ENCODE results near the gene GRK5. TPM values are rescaled to one million over a fixed set of nuclear protein-coding genes. Genes with fewer than 3 reads are reported as not detected.
A peak's percentile ranks its signal among the peaks of the same experiment; 100 is the strongest.

The GRK5 gene
- total and polyA plus RNA-seq, 2 donors from 2014 or later, result 7.3 to 18.7 TPM

DNA sequence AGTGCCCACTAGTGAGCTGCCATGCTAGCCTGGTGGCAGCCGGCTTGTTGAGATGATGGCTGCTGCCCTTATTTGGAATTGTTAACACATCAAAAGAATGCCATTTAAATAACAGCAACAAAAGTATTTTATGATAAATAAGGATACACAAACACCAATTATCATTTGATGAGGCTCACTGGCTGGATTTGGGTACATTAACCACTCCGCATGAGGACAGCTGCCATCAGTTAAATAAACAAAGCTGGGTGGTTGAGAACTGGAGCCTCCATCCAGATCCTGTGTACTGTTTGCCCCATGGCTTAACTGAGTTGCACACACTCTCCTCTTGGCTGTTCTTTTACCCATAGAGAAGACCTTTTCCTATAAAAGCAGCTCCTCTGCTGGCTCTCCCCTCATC lies 231.3 kb downstream of the GRK5 start:
- intact Hi-C loops (cut with DNase I), result no loop called here
- DNase-seq (peak in 1 of 5 donors; percentile 46), FAIRE-seq (no peak)
- Histone ChIP-seq H3K27ac (ENCODE audit: low read depth in 2 of 2, low read length in 2 of 2) (no peak overlapping the region), H3K4me3 (ENCODE audit: low read length in 3 of 3) (no peak overlapping the region), H3K4me1 (ENCODE audit: control insufficient read depth in 2 of 3, insufficient read depth in 2 of 3, low read depth in 1 of 3, low read length in 3 of 3) (peaks cover 0 to 6% (median 0%) of the 10 kb centered on the region in 3 donors), H3K36me3 (ENCODE audit: control insufficient read depth in 2 of 3, insufficient read depth in 3 of 3, low read length in 3 of 3) (no peaks in the 10 kb centered on the region), H3K9me3 (ENCODE audit: control insufficient read depth in 2 of 3, insufficient read depth in 1 of 3, low read length in 3 of 3) (no peaks in the 10 kb centered on the region), H3K9ac (ENCODE audit: low read length in 3 of 3) (no peak overlapping the region), H3K27me3 (ENCODE audit: control insufficient read depth, insufficient read depth, low read length) (no peaks in the 10 kb centered on the region)
- no peak for TF ChIP-seq CTCF (IDR thresholded peaks at IDR 0.05; ENCODE audit: borderline replicate concordance, extremely low read depth, insufficient read depth)

DNA sequence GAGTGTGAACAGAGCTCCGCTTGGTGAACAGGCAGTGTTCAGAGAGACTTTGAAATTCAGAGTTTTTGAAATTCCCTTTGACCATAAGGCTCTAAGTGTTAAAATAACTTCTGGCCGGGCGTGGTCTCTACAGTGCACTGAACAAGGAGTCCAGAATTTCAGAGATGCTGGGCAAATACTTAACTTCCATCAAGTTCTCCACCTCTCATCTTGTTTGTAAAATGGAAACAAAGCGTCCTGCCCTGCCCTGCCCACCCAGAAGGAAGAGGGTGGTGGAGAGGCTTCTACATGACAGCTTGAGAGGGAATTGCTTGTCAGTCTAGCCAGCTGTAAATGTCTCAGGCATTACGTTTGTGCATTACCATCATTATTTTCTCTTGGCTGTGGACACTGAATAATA lies 232.6 kb downstream of the GRK5 start:
- Histone ChIP-seq H3K9me3 (ENCODE audit: control insufficient read depth in 2 of 3, insufficient read depth in 1 of 3, low read length in 3 of 3) (no peaks in the 10 kb centered on the region), H3K27ac (ENCODE audit: low read depth in 2 of 2, low read length in 2 of 2) (no peak overlapping the region), H3K36me3 (ENCODE audit: control insufficient read depth in 2 of 3, insufficient read depth in 3 of 3, low read length in 3 of 3) (no peaks in the 10 kb centered on the region), H3K4me3 (ENCODE audit: low read length in 3 of 3) (no peak overlapping the region), H3K4me1 (ENCODE audit: control insufficient read depth in 2 of 3, insufficient read depth in 2 of 3, low read depth in 1 of 3, low read length in 3 of 3) (peaks cover 0 to 6% (median 0%) of the 10 kb centered on the region in 3 donors), H3K27me3 (ENCODE audit: control insufficient read depth, insufficient read depth, low read length) (no peaks in the 10 kb centered on the region), H3K9ac (ENCODE audit: low read length in 3 of 3) (no peak overlapping the region)
- intact Hi-C loops (cut with DNase I), result loop anchor here (10.0 kb wide), 1 partner anchor 235 kb away; the partner anchor contains the start of gene GRK5
- FAIRE-seq (no peak), DNase-seq (no peak)
- no peak for TF ChIP-seq CTCF (IDR thresholded peaks at IDR 0.05; ENCODE audit: borderline replicate concordance, extremely low read depth, insufficient read depth)

- Histone ChIP-seq H3K9me3 (ENCODE audit: control insufficient read depth in 2 of 3, insufficient read depth in 1 of 3, low read length in 3 of 3) (no peaks in the 10 kb centered on the region), H3K27me3 (ENCODE audit: control insufficient read depth, insufficient read depth, low read length) (no peaks in the 10 kb centered on the region), H3K27ac (ENCODE audit: low read depth in 2 of 2, low read length in 2 of 2) (peak overlapping the region; percentile 30 to 43), H3K36me3 (ENCODE audit: control insufficient read depth in 2 of 3, insufficient read depth in 3 of 3, low read length in 3 of 3) (no peaks in the 10 kb centered on the region), H3K4me3 (ENCODE audit: low read length in 3 of 3) (no peak overlapping the region), H3K4me1 (ENCODE audit: control insufficient read depth in 2 of 3, insufficient read depth in 2 of 3, low read depth in 1 of 3, low read length in 3 of 3) (peaks cover 0 to 8% (median 0%) of the 10 kb centered on the region in 3 donors), H3K9ac (ENCODE audit: low read length in 3 of 3) (peak overlapping the region in 1 of 3 donors; percentile 7)
- intact Hi-C loops (cut with DNase I), result loop anchor here (10.0 kb wide), 1 partner anchor 236 kb away; the partner anchor contains the start of gene GRK5
- TF ChIP-seq CTCF (IDR thresholded peaks at IDR 0.05; ENCODE audit: borderline replicate concordance, extremely low read depth, insufficient read depth), result no peak
- FAIRE-seq, result no peak
- peak in 3 of 5 donors; percentile 40 to 76 (median 52) for DNase-seq
Measured at GRCh38 chr10:119441151-119441821, 233.9 kb downstream of the GRK5 start.
